CD4-positive, CD25-positive, alpha-beta regulatory T cell (primary cell): ENCODE results near the gene GPHN. TPM values are rescaled to one million over a fixed set of nuclear protein-coding genes. Genes with fewer than 3 reads are reported as not detected.

Source experiments
- ATAC-seq, 2 donors: fragments of 150-1000 bp; cut with Tn5 transposase; one replicate each; pipeline ENCODE4 v1.10.0; 2021; ENCODE audit warnings: low read depth in 2 of 2, moderate number of reproducible peaks in 2 of 2, moderate library complexity in 1 of 2
- DNase-seq, 3 donors: peaks; one replicate each; pipeline versions ENCODE4 v3.0.0 to v3.0.0-alpha.2; 2012 to 2022; ENCODE audit warnings: mixed read lengths in 1 of 3
- H3K27ac ChIP-seq: one replicate; pipeline ENCODE4 v1.7.0; 2013; ENCODE audit warnings: mild to moderate bottlenecking, low read length; ENCODE audit not compliant: insufficient read depth, poor library complexity, severe bottlenecking
- H3K27me3 ChIP-seq: one replicate; pipeline ENCODE4 v1.7.0; 2013; ENCODE audit warnings: low read length; ENCODE audit not compliant: control insufficient read depth, insufficient read depth
- H3K36me3 ChIP-seq: one replicate; pipeline ENCODE4 v1.7.0; 2013; ENCODE audit warnings: mild to moderate bottlenecking, low read length, moderate library complexity; ENCODE audit not compliant: control insufficient read depth, insufficient read depth
- H3K4me1 ChIP-seq: 2 replicates; pipeline ENCODE4 v1.7.0; 2013; ENCODE audit warnings: mild to moderate bottlenecking, low read length; ENCODE audit not compliant: insufficient read depth, control insufficient read depth, poor library complexity, severe bottlenecking
- H3K4me3 ChIP-seq: one replicate; pipeline ENCODE4 v1.7.0; 2013; ENCODE audit warnings: low read depth, mild to moderate bottlenecking, low read length, moderate library complexity
- H3K9me3 ChIP-seq, 2 experiments: 1 replicate in 1 of 2; 2 replicates in 1 of 2; pipeline ENCODE4 v1.7.0; 2013; ENCODE audit warnings: low read length in 2 of 2, mild to moderate bottlenecking in 1 of 2, moderate library complexity in 1 of 2; ENCODE audit not compliant: control insufficient read depth in 2 of 2
- H3K27ac Mint-ChIP-seq, 3 donors: one replicate each; pipeline ENCODE4 v1.8.0; 2020 to 2022; ENCODE audit warnings: mild to moderate bottlenecking in 3 of 3, mixed read lengths in 3 of 3, moderate library complexity in 2 of 3
- H3K27me3 Mint-ChIP-seq: one replicate; pipeline ENCODE4 v1.8.0; 2022; ENCODE audit warnings: mild to moderate bottlenecking, mixed read lengths
- H3K36me3 Mint-ChIP-seq: one replicate; pipeline ENCODE4 v1.8.0; 2020; ENCODE audit warnings: mixed read lengths
- H3K4me1 Mint-ChIP-seq, 4 donors: one replicate each; pipeline ENCODE4 v1.8.0; 2020 to 2022; ENCODE audit warnings: mixed read lengths in 4 of 4, mild to moderate bottlenecking in 1 of 4
- H3K4me3 Mint-ChIP-seq, 4 donors: one replicate each; pipeline ENCODE4 v1.8.0; 2020 to 2022; ENCODE audit warnings: mild to moderate bottlenecking in 4 of 4, mixed read lengths in 4 of 4, moderate library complexity in 3 of 4
- H3K9me3 Mint-ChIP-seq, 7 donors: one replicate each; pipeline ENCODE4 v1.8.0; 2020 to 2022; ENCODE audit warnings: mixed read lengths in 7 of 7, mild to moderate bottlenecking in 3 of 7, moderate library complexity in 2 of 7
- polyA plus RNA-seq, 4 donors: library from polyadenylated mRNA; unstranded; fragments of 300-500 nt; fragmentation: Illumina TruSeq; gene quantifications; one replicate each; pipeline ENCODE4 v1.2.3, GENCODE V29; 2021
- total RNA-seq: library from RNA; stranded (reverse); gene quantifications from one replicate; pipeline ENCODE4 v1.2.3, GENCODE V29; 2022

Gene GPHN
- total and polyA plus RNA-seq, 5 donors from 2014 or later, result 8.3 to 19.5 (median 11.2) TPM

GRCh38 chr14:66884149-66884548 is 376.2 kb downstream of the GPHN start:
- H3K9me3 Mint-ChIP-seq, result peaks cover 0 to 20% (median 10%) of the 10 kb centered on the region in 7 donors
- Histone ChIP-seq H3K9me3 (peaks cover 4 to 10% of the 10 kb centered on the region in 2 experiments), H3K4me3 (no peak overlapping the region)

DNA sequence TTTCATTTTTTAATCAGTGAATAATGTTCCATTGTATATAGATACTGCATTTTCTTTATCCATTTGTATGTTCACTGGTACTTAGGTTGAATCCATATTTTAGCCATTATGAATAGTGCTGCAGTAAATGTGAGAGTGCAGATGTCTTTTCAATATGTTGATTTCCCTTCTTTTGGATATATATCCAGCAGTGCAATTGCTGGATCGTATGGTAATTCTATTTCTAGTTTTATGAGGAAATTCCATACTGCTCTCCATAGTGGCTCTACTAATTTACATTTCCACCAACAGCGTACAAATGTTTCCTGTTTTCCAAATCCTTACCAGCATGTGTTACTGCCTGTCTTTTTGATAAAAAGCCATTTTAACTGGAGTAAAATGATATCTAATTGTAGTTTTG is 392.8 kb downstream of the GPHN start:
- no peaks in the 10 kb centered on the region for H3K27me3 Mint-ChIP-seq
- no peak for DNase-seq
- H3K9me3 ChIP-seq, result no peaks in the 10 kb centered on the region

More at GRCh38 chr14:66884149-66884548, 376.2 kb downstream of the GPHN start:
- Mint-ChIP-seq H3K36me3 (peaks cover 31% of the 10 kb centered on the region), H3K27me3 (no peaks in the 10 kb centered on the region), H3K4me3 (no peak overlapping the region), H3K4me1 (no peaks in the 10 kb centered on the region), H3K27ac (no peak overlapping the region)
- no peaks in the 10 kb centered on the region for H3K4me1 ChIP-seq
- no peak for ATAC-seq
- H3K36me3 ChIP-seq, result no peaks in the 10 kb centered on the region
- H3K27me3 ChIP-seq, result no peaks in the 10 kb centered on the region
- no peak overlapping the region for H3K27ac ChIP-seq
- DNase-seq, result no peak

DNA sequence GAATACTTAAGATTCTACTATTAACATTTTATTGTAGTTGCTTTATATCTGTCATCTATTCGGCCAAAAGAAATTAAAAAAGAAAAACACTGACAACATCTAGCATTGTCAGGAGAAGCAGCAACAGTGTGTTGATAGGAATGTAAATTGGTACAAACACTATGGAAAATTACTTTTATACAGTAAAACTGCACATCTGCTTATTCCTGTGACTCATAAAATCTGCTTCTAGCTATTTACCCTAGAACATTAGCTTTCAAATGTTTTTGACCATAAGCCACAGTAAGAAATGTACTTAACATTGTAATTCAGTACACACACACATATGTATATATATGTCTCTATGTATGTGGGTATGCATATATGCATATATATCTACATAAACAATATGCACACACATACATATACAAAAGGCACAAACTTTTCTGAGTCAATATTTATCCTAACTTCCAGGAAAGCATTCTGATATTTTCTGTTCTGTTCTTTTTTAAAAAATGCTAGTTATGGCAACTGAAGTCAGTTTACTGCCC is 402.4 kb downstream of the GPHN start:
- Histone ChIP-seq H3K36me3 (no peaks in the 10 kb centered on the region), H3K27ac (no peak overlapping the region), H3K9me3 (no peaks in the 10 kb centered on the region), H3K27me3 (no peaks in the 10 kb centered on the region), H3K4me1 (no peaks in the 10 kb centered on the region), H3K4me3 (no peak overlapping the region)
- DNase-seq (no peak), ATAC-seq (no peak)
- Mint-ChIP-seq H3K9me3 (peaks cover 0 to 4% (median 0%) of the 10 kb centered on the region in 7 donors), H3K36me3 (peaks cover 7% of the 10 kb centered on the region), H3K4me1 (peaks cover 0 to 4% (median 0%) of the 10 kb centered on the region in 4 donors), H3K4me3 (no peak overlapping the region), H3K27me3 (no peaks in the 10 kb centered on the region), H3K27ac (no peak overlapping the region)

More for the DNA sequence above, 392.8 kb downstream of the GPHN start:
- Mint-ChIP-seq H3K4me1 (peaks cover 0 to 4% (median 0%) of the 10 kb centered on the region in 4 donors), H3K27ac (no peak overlapping the region), H3K36me3 (peaks cover 22% of the 10 kb centered on the region), H3K9me3 (peaks cover 0 to 19% (median 5%) of the 10 kb centered on the region in 7 donors), H3K4me3 (no peak overlapping the region)
- no peak overlapping the region for H3K27ac ChIP-seq
- H3K4me1 ChIP-seq, result no peaks in the 10 kb centered on the region
- no peak overlapping the region for H3K4me3 ChIP-seq
- H3K36me3 ChIP-seq, result no peaks in the 10 kb centered on the region
- H3K27me3 ChIP-seq, result no peaks in the 10 kb centered on the region
- ATAC-seq, result no peak

DNA sequence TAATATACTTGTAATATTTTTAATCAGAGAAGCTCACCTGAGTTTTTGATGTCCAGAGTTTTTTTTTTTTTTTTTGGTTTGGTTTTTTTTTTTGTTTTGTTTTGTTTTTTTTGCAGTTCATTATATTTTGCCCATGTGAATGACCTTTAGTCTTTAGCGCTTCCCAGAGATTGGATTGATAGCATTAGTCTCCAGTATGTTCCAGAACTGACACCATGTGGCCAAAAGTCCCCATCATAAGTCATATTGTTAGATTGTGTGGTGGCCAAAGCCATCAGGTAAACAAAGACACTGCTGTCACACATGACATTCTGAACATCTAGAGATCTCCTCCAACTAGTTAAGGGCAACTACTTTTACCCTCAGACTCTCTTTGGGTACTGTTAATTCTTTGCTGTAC is 408.5 kb downstream of the GPHN start:
- H3K27ac Mint-ChIP-seq, result no peak overlapping the region
- H3K27me3 Mint-ChIP-seq, result no peaks in the 10 kb centered on the region
- DNase-seq (no peak), ATAC-seq (no peak)
- H3K9me3 Mint-ChIP-seq, result peaks cover 0 to 3% (median 0%) of the 10 kb centered on the region in 7 donors
- H3K4me3 Mint-ChIP-seq, result no peak overlapping the region
- H3K36me3 Mint-ChIP-seq, result peaks cover 44% of the 10 kb centered on the region
- no peaks in the 10 kb centered on the region for H3K9me3 ChIP-seq
- H3K4me1 ChIP-seq, result no peaks in the 10 kb centered on the region
- H3K4me1 Mint-ChIP-seq, result no peaks in the 10 kb centered on the region
- no peaks in the 10 kb centered on the region for H3K27me3 ChIP-seq
- H3K4me3 ChIP-seq, result no peak overlapping the region
- peaks cover 6% of the 10 kb centered on the region for H3K36me3 ChIP-seq
- H3K27ac ChIP-seq, result no peak overlapping the region

GRCh38 chr14:66918527-66918926 is 410.6 kb downstream of the GPHN start:
- no peaks in the 10 kb centered on the region for H3K4me1 ChIP-seq
- Mint-ChIP-seq H3K27me3 (no peaks in the 10 kb centered on the region), H3K9me3 (peaks cover 0 to 5% (median 0%) of the 10 kb centered on the region in 7 donors), H3K4me3 (no peak overlapping the region), H3K4me1 (no peaks in the 10 kb centered on the region), H3K36me3 (peaks cover 52% of the 10 kb centered on the region), H3K27ac (no peak overlapping the region)
- H3K27ac ChIP-seq, result no peak overlapping the region
- no peaks in the 10 kb centered on the region for H3K9me3 ChIP-seq
- DNase-seq, result no peak
- no peaks in the 10 kb centered on the region for H3K27me3 ChIP-seq
- ATAC-seq, result no peak
- peaks cover 8% of the 10 kb centered on the region for H3K36me3 ChIP-seq
- H3K4me3 ChIP-seq, result no peak overlapping the region

- H3K27me3 Mint-ChIP-seq, result no peaks in the 10 kb centered on the region
- H3K36me3 Mint-ChIP-seq, result peaks cover 58% of the 10 kb centered on the region
- no peak overlapping the region for H3K27ac Mint-ChIP-seq
Measured at GRCh38 chr14:66920196-66920595, 412.2 kb downstream of the GPHN start.

DNA sequence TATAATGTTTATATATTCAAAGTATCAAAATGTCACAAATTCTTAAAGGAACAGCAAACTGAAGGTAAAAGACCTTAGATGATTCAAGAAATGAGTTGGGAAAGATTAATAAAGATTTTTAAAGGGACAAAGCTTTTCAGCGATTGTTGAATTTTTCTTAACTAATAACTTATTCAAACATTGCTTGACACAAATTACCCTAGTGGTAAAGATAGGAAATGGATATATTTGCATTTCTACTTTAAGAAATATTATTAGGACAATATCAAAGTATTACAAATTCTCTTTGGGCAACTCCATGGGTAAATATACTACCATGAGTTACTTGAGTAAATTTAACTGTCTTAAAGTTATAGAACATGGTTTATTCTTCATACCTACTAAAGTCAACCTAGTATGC is 415.3 kb downstream of the GPHN start:
- no peaks in the 10 kb centered on the region for H3K9me3 ChIP-seq
- Mint-ChIP-seq H3K4me3 (no peak overlapping the region), H3K4me1 (no peaks in the 10 kb centered on the region), H3K27me3 (no peaks in the 10 kb centered on the region), H3K9me3 (peaks cover 0 to 5% (median 3%) of the 10 kb centered on the region in 7 donors), H3K36me3 (peaks cover 53% of the 10 kb centered on the region), H3K27ac (no peak overlapping the region)
- no peak overlapping the region for H3K27ac ChIP-seq
- DNase-seq (no peak), ATAC-seq (no peak)
- no peaks in the 10 kb centered on the region for H3K27me3 ChIP-seq
- peaks cover 5% of the 10 kb centered on the region for H3K36me3 ChIP-seq
- no peaks in the 10 kb centered on the region for H3K4me1 ChIP-seq
- no peak overlapping the region for H3K4me3 ChIP-seq

More at GRCh38 chr14:66920196-66920595, 412.2 kb downstream of the GPHN start:
- no peak overlapping the region for H3K4me3 ChIP-seq
- no peak overlapping the region for H3K27ac ChIP-seq
- peaks cover 11% of the 10 kb centered on the region for H3K36me3 ChIP-seq
- ATAC-seq (no peak), DNase-seq (no peak)
- no peaks in the 10 kb centered on the region for H3K4me1 ChIP-seq
- no peaks in the 10 kb centered on the region for H3K27me3 ChIP-seq
- no peaks in the 10 kb centered on the region for H3K4me1 Mint-ChIP-seq
- no peaks in the 10 kb centered on the region for H3K9me3 ChIP-seq
- H3K9me3 Mint-ChIP-seq, result peaks cover 0 to 5% (median 1%) of the 10 kb centered on the region in 7 donors
- H3K4me3 Mint-ChIP-seq, result no peak overlapping the region

GRCh38 chr14:66939409-66939808 is 431.5 kb downstream of the GPHN start:
- DNase-seq (no peak), ATAC-seq (no peak)
- Histone ChIP-seq H3K4me1 (no peaks in the 10 kb centered on the region), H3K36me3 (peaks cover 9% of the 10 kb centered on the region), H3K27ac (no peak overlapping the region), H3K27me3 (no peaks in the 10 kb centered on the region), H3K4me3 (no peak overlapping the region), H3K9me3 (peaks cover 26 to 45% of the 10 kb centered on the region in 2 experiments)
- no peak overlapping the region for H3K27ac Mint-ChIP-seq
- peaks cover 48% of the 10 kb centered on the region for H3K36me3 Mint-ChIP-seq
- no peaks in the 10 kb centered on the region for H3K27me3 Mint-ChIP-seq
- no peak overlapping the region for H3K4me3 Mint-ChIP-seq
- H3K4me1 Mint-ChIP-seq, result no peaks in the 10 kb centered on the region
- peaks cover 0 to 44% (median 20%) of the 10 kb centered on the region in 7 donors for H3K9me3 Mint-ChIP-seq
